Stimulated activated naive CD8-positive, alpha-beta T cell treated with anti-CD3 and anti-CD28 coated beads, Interleukin-15, Interleukin-2, amounts not matched to agents 100 U/mL and 50 U/mL, for 24 hours (primary cell): Measurements from ENCODE around the gene HNRNPL.
A peak's percentile ranks its signal among the peaks of the same experiment; 100 is the strongest.
"Not testable (repeated sequence)": the region's sequence is repeated elsewhere in the genome, so short reads cannot be mapped to it uniquely, and the experiment has no call there.

Source experiments
- ATAC-seq: fragments of 150-1000 bp; cut with Tn5 transposase; one replicate; pipeline ENCODE4 v1.10.0; 2021
- DNase-seq: peaks from one replicate; pipeline ENCODE4 v3.0.0; 2021

The HNRNPL gene

GRCh38 chr19:38800577-38801347 lies 49.0 kb downstream of the HNRNPL start:
- DNase-seq (no peak), ATAC-seq (no peak)

GRCh38 chr19:38799104-38799503 lies 50.7 kb downstream of the HNRNPL start:
- ATAC-seq (no peak), DNase-seq (no peak)

- not testable (repeated sequence) for ATAC-seq, DNase-seq
Observed at GRCh38 chr19:38797781-38798180, 52.0 kb downstream of the HNRNPL start.

- ATAC-seq: no peak
- no peak for DNase-seq
Observed at GRCh38 chr19:38796154-38796553, 53.6 kb downstream of the HNRNPL start.

GRCh38 chr19:38795549-38795948 lies 54.2 kb downstream of the HNRNPL start:
- no peak for DNase-seq

GRCh38 chr19:38793671-38794070 lies 56.1 kb downstream of the HNRNPL start:
- DNase-seq (no peak), ATAC-seq (no peak)

More at GRCh38 chr19:38795549-38795948, 54.2 kb downstream of the HNRNPL start:
- no peak for ATAC-seq

- no peak for DNase-seq
- ATAC-seq: no peak
Observed at GRCh38 chr19:38793177-38793576, 56.6 kb downstream of the HNRNPL start.

- ATAC-seq: peak; percentile 37
- DNase-seq: peak; percentile 70
Observed at GRCh38 chr19:38792250-38793111, 57.3 kb downstream of the HNRNPL start.

- peak; percentile 86 for ATAC-seq
- DNase-seq: not testable (repeated sequence)
Observed at GRCh38 chr19:38791451-38792064, 58.2 kb downstream of the HNRNPL start.

GRCh38 chr19:38790507-38791403 lies 59.0 kb downstream of the HNRNPL start:
- DNase-seq, ATAC-seq: not testable (repeated sequence)

GRCh38 chr19:38788478-38789243 lies 61.1 kb downstream of the HNRNPL start, which contains the start of gene LGALS7B:
Gene LGALS7B, plus strand, starts transcription at chr19:38789200. Its CDS starts 27 bp downstream, at chr19:38789227.
- no peak for ATAC-seq
- DNase-seq: no peak

- no peak for ATAC-seq
- no peak for DNase-seq
Observed at GRCh38 chr19:38786572-38787265, 63.1 kb downstream of the HNRNPL start.
